AG09319 (cell line): ENCODE results near the gene SLC9A3.
A peak's percentile ranks its signal among the peaks of the same experiment; 100 is the strongest.

Source experiments
- DNase-seq: peaks from one replicate; pipeline ENCODE4 v3.0.0-alpha.2; 2010; ENCODE audit warnings: low read depth; ENCODE audit errors: extremely low read depth
- CTCF ChIP-seq: IDR thresholded peaks from 2 replicates; pipeline ENCODE4 v1.5.1; 2011; ENCODE audit warnings: low read depth, mild to moderate bottlenecking, inconsistent platforms, low read length, moderate library complexity

SLC9A3 gene

GRCh38 chr5:431001-431710, 93.1 kb downstream of the SLC9A3 start:
- TF ChIP-seq CTCF: peak; percentile 67
- no peak for DNase-seq

- TF ChIP-seq CTCF: no peak
- no peak for DNase-seq
Observed at GRCh38 chr5:430214-430925, 93.9 kb downstream of the SLC9A3 start.

GRCh38 chr5:429453-430188, 94.6 kb downstream of the SLC9A3 start:
- DNase-seq: peak; percentile 70
- no peak for TF ChIP-seq CTCF

DNA sequence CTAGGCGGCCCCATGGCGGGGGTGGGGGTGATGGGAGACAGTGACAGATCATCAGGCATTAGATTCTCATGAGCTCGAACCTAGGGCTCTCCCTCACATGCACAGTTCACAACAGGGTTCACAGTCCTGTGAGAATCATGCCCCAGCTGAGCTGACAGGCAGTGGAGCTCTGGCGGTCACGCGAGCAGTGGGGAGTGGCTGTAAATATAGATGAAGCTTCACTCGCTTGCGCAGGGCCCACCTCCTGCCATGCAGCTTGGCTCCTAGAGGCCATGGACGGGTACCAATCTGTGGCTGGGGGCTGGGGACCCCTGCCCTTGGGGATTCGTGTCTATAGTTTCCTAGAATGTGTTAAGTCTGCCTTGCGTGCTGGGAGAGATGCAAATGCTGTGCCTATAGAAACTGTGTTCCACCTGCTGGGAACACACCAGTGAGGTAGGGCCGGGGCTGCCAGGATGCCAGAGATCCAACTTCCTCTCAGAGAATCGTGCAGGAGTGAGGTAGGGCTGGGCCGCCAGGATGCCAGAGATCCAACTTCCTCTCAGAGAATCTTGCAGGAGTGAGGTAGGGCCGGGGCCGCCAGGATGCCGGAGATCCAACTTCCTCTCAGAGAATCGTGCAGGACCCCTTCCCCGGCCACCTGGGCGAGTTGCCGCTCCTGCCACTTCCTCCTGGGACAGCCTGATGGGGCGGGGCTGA, 95.3 kb downstream of the SLC9A3 start:
- no peak for DNase-seq
- TF ChIP-seq CTCF: no peak

GRCh38 chr5:428219-428618, 96.0 kb downstream of the SLC9A3 start:
- TF ChIP-seq CTCF: no peak
- no peak for DNase-seq

- no peak for DNase-seq
- TF ChIP-seq CTCF: no peak
Observed at GRCh38 chr5:427415-428087, 96.7 kb downstream of the SLC9A3 start.
